Liver (tissue), 9 donors: ENCODE data around the gene THTPA. TPM values are rescaled to one million over a fixed set of nuclear protein-coding genes. Genes with fewer than 3 reads are reported as not detected.

Experiments used
- DNase-seq: peaks from one replicate; pipeline ENCODE4 v3.0.0-alpha.2; 2017; ENCODE audit warnings: low spot score
- H3K27ac ChIP-seq, 2 donors: one replicate each; pipeline ENCODE4 v1.7.0; 2013; ENCODE audit warnings: inconsistent platforms in 2 of 2, low read length in 2 of 2, control low read depth in 1 of 2, low read depth in 1 of 2, mild to moderate bottlenecking in 1 of 2
- H3K27me3 ChIP-seq, 4 donors: one replicate each; pipeline versions ENCODE4 v1.6.1 to v1.7.0; 2013; ENCODE audit warnings: low read length in 3 of 4, inconsistent platforms in 1 of 4, mild to moderate bottlenecking in 1 of 4, moderate library complexity in 1 of 4; ENCODE audit not compliant: control insufficient read depth in 4 of 4, insufficient read depth in 4 of 4
- H3K36me3 ChIP-seq, 4 donors: one replicate each; pipeline versions ENCODE4 v1.6.1 to v1.7.0; 2013; ENCODE audit warnings: low read length in 3 of 4, mild to moderate bottlenecking in 3 of 4, low read depth in 1 of 4, moderate library complexity in 1 of 4; ENCODE audit not compliant: control insufficient read depth in 4 of 4, insufficient read depth in 3 of 4
- H3K4me1 ChIP-seq, 4 donors: one replicate each; pipeline versions ENCODE4 v1.6.1 to v1.7.0; 2013; ENCODE audit warnings: low read length in 3 of 4, mild to moderate bottlenecking in 3 of 4, moderate library complexity in 1 of 4; ENCODE audit not compliant: control insufficient read depth in 4 of 4, insufficient read depth in 4 of 4
- H3K4me3 ChIP-seq, 3 donors: one replicate each; pipeline versions ENCODE4 v1.6.1 to v1.7.0; 2013; ENCODE audit warnings: low read length in 3 of 3, control low read depth in 1 of 3, low read depth in 1 of 3, mild to moderate bottlenecking in 1 of 3
- H3K9ac ChIP-seq, 2 donors: one replicate each; pipeline ENCODE4 v1.7.0; 2013; ENCODE audit warnings: low read length in 2 of 2, mild to moderate bottlenecking in 2 of 2, moderate library complexity in 2 of 2, control low read depth in 1 of 2, low read depth in 1 of 2
- H3K9me3 ChIP-seq, 4 donors: one replicate each; pipeline versions ENCODE4 v1.6.1 to v1.7.0; 2013; ENCODE audit warnings: low read length in 3 of 4; ENCODE audit not compliant: control insufficient read depth in 4 of 4
- ATF3 ChIP-seq: IDR thresholded peaks from 2 replicates; pipeline ENCODE4 v1.6.1; 2016; ENCODE audit warnings: antibody characterized with exemption
- CTCF ChIP-seq: fragments of 150-350 bp; IDR thresholded peaks from 2 replicates; pipeline ENCODE4 v1.5.1; 2017; ENCODE audit warnings: improper control_type of control experiment, low read depth, low read length; ENCODE audit not compliant: missing input control
- EGR1 ChIP-seq, 2 donors: IDR thresholded peaks; 2 replicates each; pipeline ENCODE4 v1.6.1; 2016 to 2018; ENCODE audit warnings: antibody characterized with exemption in 2 of 2, low read depth in 2 of 2
- FOXA1 ChIP-seq: IDR thresholded peaks from 2 replicates; pipeline ENCODE4 v1.6.1; 2016; ENCODE audit warnings: antibody characterized with exemption
- FOXA2 ChIP-seq: IDR thresholded peaks from 2 replicates; pipeline ENCODE4 v1.6.1; 2016; ENCODE audit warnings: antibody characterized with exemption
- GABPA ChIP-seq, 2 donors: IDR thresholded peaks in 1 of 2; conservative IDR thresholded peaks in 1 of 2; 2 replicates each; pipeline ENCODE4 v1.6.1; 2016; ENCODE audit warnings: antibody characterized with exemption in 2 of 2, mild to moderate bottlenecking in 1 of 2, moderate library complexity in 1 of 2
- HNF4A ChIP-seq, 2 donors: conservative IDR thresholded peaks; 2 replicates each; pipeline ENCODE4 v1.6.1; 2016; ENCODE audit warnings: antibody characterized with exemption in 2 of 2, mild to moderate bottlenecking in 2 of 2
- MAX ChIP-seq: IDR thresholded peaks from 2 replicates; pipeline ENCODE4 v1.6.1; 2016; ENCODE audit warnings: antibody characterized with exemption
- NR2F2 ChIP-seq: IDR thresholded peaks from 2 replicates; pipeline ENCODE4 v1.6.1; 2016; ENCODE audit warnings: antibody characterized with exemption
- RXRA ChIP-seq, 2 donors: IDR thresholded peaks; 2 replicates each; pipeline ENCODE4 v1.6.1; 2017 to 2018; ENCODE audit warnings: antibody characterized with exemption in 2 of 2, mild to moderate bottlenecking in 1 of 2
- SP1 ChIP-seq: IDR thresholded peaks from 2 replicates; pipeline ENCODE4 v1.6.1; 2018; ENCODE audit warnings: antibody characterized with exemption, mild to moderate bottlenecking
- TAF1 ChIP-seq: conservative IDR thresholded peaks from 2 replicates; pipeline ENCODE4 v1.6.1; 2016; ENCODE audit warnings: antibody characterized with exemption, mild to moderate bottlenecking
- YY1 ChIP-seq: IDR thresholded peaks from 2 replicates; pipeline ENCODE4 v1.6.1; 2016; ENCODE audit warnings: antibody characterized with exemption, mild to moderate bottlenecking
- ZBTB33 ChIP-seq: IDR thresholded peaks from 2 replicates; pipeline ENCODE4 v1.6.1; 2016; ENCODE audit warnings: antibody characterized with exemption
- WGBS: extraction: QIAGEN DNeasy Blood & Tissue Kit; methylation state at CpG from one replicate; pipeline ENCODE4 v1.1.7; 2013; 5-methylcytosine and 5-hydroxymethylcytosine counted together
- polyA plus RNA-seq, 2 donors: library from polyadenylated mRNA; stranded (reverse) in 1 of 2; unstranded in 1 of 2; fragments of 200-250 nt in 1 of 2; fragments of >200 nt in 1 of 2; fragmentation: Nextera tagmentation in 1 of 2; extraction: Ambion mirVana in 1 of 2; gene quantifications; one replicate each; pipeline versions ENCODE4 v1.2.1 to v1.2.3, GENCODE V29; 2013 to 2015
- total RNA-seq, 2 donors: library from RNA; depleted of rRNA; stranded (reverse); fragments of >200 nt; gene quantifications; one replicate each; pipeline ENCODE4 v1.2.3, GENCODE V29; 2014
- donor health status: healthy.
- donor health status: healthy.
- donor health status: healthy.
- donor health status: healthy.
- donor health status: healthy.

The THTPA gene
- total and polyA plus RNA-seq, 4 donors: 7.3 to 19.8 (median 9.9) TPM

GRCh38 chr14:23548351-23549318 is 7.4 kb upstream of the THTPA start (continued):
- TF ChIP-seq SP1: no peak
- no peak for TF ChIP-seq ATF3
- TF ChIP-seq RXRA (IDR thresholded peaks at IDR 0.05): no peak
- TF ChIP-seq GABPA (IDR thresholded peaks at IDR 0.05 in 1 of 2, conservative IDR thresholded peaks at IDR 0.05 in 1 of 2): no peak
- TF ChIP-seq FOXA1: no peak
- TF ChIP-seq FOXA2: no peak
- TF ChIP-seq NR2F2: no peak
- no peak for TF ChIP-seq MAX
- TF ChIP-seq HNF4A (conservative IDR thresholded peaks at IDR 0.05): no peak

GRCh38 chr14:23550131-23550811 is 5.8 kb upstream of the THTPA start:
- no peak for TF ChIP-seq SP1
- no peak for TF ChIP-seq YY1
- TF ChIP-seq GABPA (IDR thresholded peaks at IDR 0.05 in 1 of 2, conservative IDR thresholded peaks at IDR 0.05 in 1 of 2): no peak
- no peak for TF ChIP-seq EGR1 (IDR thresholded peaks at IDR 0.05; ENCODE audit: low read depth in 2 of 2)
- no peak for TF ChIP-seq ZBTB33
- TF ChIP-seq ATF3: no peak
- TF ChIP-seq FOXA2: no peak
- no peak for TF ChIP-seq CTCF
- TF ChIP-seq TAF1: no peak
- TF ChIP-seq MAX: no peak
- WGBS: 57% methylated on average over 12 of the region's 12 CpGs
- no peaks in the 10 kb centered on the region for H3K27me3 ChIP-seq
- H3K4me3 ChIP-seq: peak overlapping the region in 1 of 3 donors; percentile 58
- peaks cover 0 to 18% (median 9%) of the 10 kb centered on the region in 4 donors for H3K4me1 ChIP-seq
- no peak overlapping the region for H3K9ac ChIP-seq
- no peaks in the 10 kb centered on the region for H3K9me3 ChIP-seq
- no peaks in the 10 kb centered on the region for H3K36me3 ChIP-seq
- H3K27ac ChIP-seq: no peak overlapping the region
- DNase-seq: no peak
